HUDEP-2 (cell line): ENCODE data around the gene DAW1.

Source experiments
- DNase-seq, 76 experiments: peaks; one replicate each; lab custom pipeline; 2025; ENCODE audit not compliant: unreplicated experiment in 76 of 76; lab: John Stamatoyannopoulos, UW

DAW1 gene

GRCh38 chr2:227860221-227860641 lies 11.2 kb upstream of the DAW1 start:
- no peak for DNase-seq

- DNase-seq, result no peak
Observed at GRCh38 chr2:227861011-227861410, 10.4 kb upstream of the DAW1 start.

- DNase-seq, result peak in 24 of 76 experiments; percentile 4 to 57 (median 20)
Observed at GRCh38 chr2:227862227-227862740, 9.1 kb upstream of the DAW1 start.

GRCh38 chr2:227862741-227863588 lies 8.5 kb upstream of the DAW1 start:
- no peak for DNase-seq

- DNase-seq, result peak in 1 of 76 experiments; percentile 5
Observed at GRCh38 chr2:227864161-227864756, 7.2 kb upstream of the DAW1 start.

- DNase-seq, result peak in 72 of 76 experiments; percentile 6 to 91 (median 58)
Observed at GRCh38 chr2:227865291-227865690, 6.1 kb upstream of the DAW1 start.

GRCh38 chr2:227867386-227867785 lies 4.0 kb upstream of the DAW1 start:
- DNase-seq, result no peak

- DNase-seq, result no peak
Observed at GRCh38 chr2:227870710-227871374, 589 bp upstream of the DAW1 start.

GRCh38 chr2:227872676-227873075 lies 1.2 kb downstream of the DAW1 start:
- no peak for DNase-seq

- DNase-seq, result no peak
Observed at GRCh38 chr2:227876300-227876801, 4.9 kb downstream of the DAW1 start.

- no peak for DNase-seq
Observed at GRCh38 chr2:227877421-227878310, 6.2 kb downstream of the DAW1 start.

GRCh38 chr2:227880460-227880859 lies 9.0 kb downstream of the DAW1 start:
- DNase-seq, result no peak

GRCh38 chr2:227881866-227882517 lies 10.6 kb downstream of the DAW1 start:
- DNase-seq, result no peak

GRCh38 chr2:227884511-227884947 lies 13.1 kb downstream of the DAW1 start:
- DNase-seq, result peak in 69 of 76 experiments; percentile 2 to 77 (median 50)

- DNase-seq, result no peak
Observed at GRCh38 chr2:227886149-227886548, 14.7 kb downstream of the DAW1 start.

GRCh38 chr2:227888289-227888688 lies 16.9 kb downstream of the DAW1 start:
- peak in 2 of 76 experiments; percentile 3 to 9 for DNase-seq

- no peak for DNase-seq
Observed at GRCh38 chr2:227889336-227889735, 17.9 kb downstream of the DAW1 start.

GRCh38 chr2:227890495-227891079 lies 19.2 kb downstream of the DAW1 start:
- DNase-seq, result peak in 25 of 76 experiments; percentile 2 to 57 (median 23)

- DNase-seq, result no peak
Observed at GRCh38 chr2:227891673-227892072, 20.2 kb downstream of the DAW1 start.
